Erythroblast (primary cell): ENCODE measurements around the gene OR13J1.

ENCODE experiments used
- GATA1 ChIP-seq: IDR thresholded peaks from 2 replicates; pipeline ENCODE4 v1.6.1; 2011; ENCODE audit warnings: low read depth, mild to moderate bottlenecking, control low read depth, low read length, moderate library complexity
- POLR2A ChIP-seq: IDR thresholded peaks from 2 replicates; pipeline ENCODE4 v1.6.1; 2011; ENCODE audit warnings: mild to moderate bottlenecking, low read length

DNA sequence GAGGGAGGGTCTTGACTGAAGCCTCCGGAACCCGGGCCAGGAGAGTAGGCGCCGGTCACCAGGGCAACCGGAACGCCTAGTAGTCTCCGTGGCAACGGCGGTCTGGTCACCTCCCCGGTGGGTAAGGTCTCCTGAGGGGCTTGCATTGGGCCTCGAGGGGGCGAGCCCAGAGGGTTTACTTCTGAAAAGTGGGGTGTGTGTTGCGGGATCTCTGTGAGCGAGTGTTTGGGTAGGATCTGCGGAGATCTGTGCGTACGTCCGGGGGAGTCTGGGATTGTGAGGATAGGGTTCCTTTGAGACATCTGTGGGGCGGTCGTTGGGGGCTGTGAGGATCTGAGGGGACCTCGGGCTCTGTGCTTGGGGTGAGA is 41.5 kb downstream of the OR13J1 start, which contains the start of gene FAM221B:
- TF ChIP-seq POLR2A (no peak), GATA1 (no peak)
